ENCODE measurements around the gene LDOC1.
"Not testable (repeated sequence)": the region's sequence is repeated elsewhere in the genome, so short reads cannot be mapped to it uniquely, and the experiment has no call there.

LDOC1 gene

DNA sequence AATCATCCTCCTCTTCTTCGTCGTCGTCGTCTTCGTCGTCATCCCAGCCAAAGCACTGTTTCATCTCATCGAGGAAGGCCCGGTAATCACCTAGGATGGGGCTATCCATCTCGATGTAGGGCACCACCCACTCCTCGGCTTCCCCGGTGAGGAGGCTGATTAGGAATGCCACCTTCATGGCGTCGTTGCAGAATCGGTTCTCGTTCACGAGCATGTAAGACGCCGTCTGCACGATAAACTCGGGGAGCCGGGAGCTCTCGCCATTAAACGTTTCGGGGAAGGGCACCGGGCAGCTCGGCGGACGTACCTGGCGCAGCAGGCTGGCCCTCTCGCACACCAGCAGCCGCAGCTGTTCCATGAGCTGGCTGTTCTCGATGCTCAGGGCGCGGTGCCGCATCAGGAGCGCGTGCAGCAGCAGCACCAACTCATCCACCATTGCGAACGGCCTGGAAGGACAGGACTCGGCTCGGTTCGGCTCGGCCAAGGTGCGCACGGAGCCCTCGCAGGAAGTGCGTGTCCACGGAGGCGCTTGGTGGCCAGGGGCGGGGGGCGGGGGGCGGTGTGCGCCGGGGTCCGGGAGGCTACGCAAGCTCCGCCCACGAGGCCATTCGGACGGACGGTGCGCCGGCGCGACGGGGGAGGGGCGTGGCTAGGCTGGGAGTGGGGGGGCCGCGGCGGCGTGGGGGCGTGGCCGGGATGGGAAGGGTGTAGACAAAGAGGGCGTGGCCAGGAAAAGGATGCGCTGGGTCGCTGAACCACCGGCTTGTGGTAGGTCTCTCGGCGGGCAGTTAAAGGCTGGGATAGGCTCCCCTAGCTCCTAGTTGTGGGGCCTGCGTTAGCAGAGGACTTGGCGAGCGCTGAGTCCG lies at the start of gene LDOC1:
LDOC1 (minus strand) TSS at position 544 of the 866 bp plus-strand sequence; CDS start at position 436, 108 bp downstream.
- peak; percentile 72 for DNase-seq

DNA sequence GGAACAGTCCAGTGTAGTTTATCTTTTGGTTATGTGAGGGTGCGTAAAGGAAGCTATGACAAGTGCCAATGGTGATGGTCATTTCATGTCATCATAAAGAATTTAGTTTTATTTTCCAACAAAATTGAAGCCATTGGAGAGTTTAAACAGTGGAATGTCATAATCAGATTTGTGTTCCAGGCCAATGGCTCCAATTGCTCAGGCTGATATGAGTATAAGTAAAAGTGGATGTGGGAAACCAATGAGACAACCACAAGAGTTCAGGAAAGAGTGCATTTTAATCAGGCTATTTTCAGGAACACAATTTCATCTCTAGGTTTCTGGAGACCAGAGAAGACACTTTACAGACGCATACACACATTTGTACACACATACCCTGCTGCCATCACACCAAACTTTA lies 44.7 kb upstream of the LDOC1 start:
- DNase-seq: no peak

DNA sequence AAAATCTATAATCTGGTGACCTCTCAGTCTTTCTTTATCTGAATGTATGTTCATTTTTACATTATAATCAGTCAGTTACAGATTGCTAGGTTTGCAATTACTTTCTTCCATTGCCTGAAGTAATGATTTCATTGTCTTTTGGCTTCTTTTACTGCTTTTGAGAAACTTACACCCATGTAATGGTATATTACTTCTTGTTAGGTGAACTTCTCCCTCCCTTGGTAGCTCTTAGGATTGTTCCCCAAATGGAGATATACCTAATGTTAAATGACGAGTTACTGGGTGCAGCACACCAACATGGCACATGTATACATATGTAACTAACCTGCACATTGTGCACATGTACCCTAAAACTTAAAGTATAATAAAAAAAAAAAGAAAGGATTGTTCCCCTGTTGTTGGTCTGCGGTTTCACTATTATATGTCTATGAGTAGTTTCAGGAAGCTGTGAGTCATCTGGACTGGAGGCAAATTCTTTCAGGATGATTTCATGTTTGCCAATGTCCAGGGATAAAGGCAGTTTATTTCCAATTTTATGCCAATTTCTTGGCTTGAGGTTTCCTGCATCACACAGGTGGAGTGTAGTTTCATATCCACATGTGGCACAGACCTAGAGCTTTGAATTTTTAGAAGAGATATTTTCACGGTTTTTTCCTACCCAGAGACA lies 43.5 kb upstream of the LDOC1 start:
- DNase-seq: no peak

DNA sequence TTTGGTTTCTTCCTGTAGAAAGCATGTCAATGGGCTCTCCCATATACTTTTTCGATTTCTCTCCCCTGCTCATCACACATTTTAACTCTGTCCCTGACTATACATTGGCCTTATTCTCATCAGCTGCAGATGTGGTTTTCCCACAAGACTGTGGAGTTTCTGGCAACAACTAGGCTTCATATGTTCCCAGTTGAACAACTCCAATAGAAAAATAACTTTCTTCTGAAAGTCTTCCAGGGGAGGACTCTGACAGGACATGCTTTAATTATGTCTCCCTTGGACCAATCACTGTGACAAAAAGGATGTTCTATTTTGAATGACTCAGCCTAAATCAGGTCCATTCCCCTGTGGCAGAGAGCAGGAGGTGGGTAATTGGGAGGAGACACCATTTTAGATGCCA lies 37.3 kb upstream of the LDOC1 start:
- no peak for DNase-seq

DNA sequence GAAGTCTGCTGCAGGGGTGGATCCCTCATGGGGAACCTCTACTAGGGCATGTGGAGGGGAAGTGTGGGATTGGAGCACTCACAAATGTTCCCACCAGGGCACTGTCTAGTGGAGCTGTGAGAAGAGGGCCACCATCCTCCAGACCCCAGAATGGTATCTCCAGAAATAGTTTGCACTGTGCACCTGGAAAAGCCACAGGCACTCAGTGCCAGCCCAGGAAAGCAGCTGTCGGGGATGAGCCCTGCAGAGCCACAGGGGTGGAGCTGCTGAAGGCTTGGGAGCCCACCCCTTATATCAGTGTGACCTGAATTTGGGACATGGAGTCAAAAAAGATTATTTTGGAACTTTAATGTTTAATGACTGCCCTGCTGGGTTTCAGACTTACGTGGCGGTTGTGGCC lies 25.0 kb upstream of the LDOC1 start:
- DNase-seq: no peak

DNA sequence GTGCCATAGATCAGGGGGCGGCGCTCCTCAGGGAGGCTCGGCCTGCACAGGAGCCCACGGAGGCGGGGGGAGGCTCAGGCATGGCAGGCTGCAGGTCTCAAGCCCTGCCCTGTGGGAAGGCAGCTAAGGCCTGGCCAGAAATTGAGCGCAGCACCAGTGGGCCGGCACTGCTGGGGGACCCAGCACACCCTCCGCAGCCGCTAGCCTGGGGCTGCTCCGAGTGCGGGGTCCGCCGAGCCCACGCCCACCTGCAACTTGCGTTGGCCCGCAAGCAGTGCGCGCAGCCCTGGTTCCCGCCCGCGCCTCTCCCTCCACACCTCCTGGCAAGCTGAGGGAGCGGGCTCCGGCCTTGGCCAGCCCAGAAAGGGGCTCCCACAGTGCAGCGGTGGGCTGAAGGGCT lies 11.6 kb upstream of the LDOC1 start:
- DNase-seq: not testable (repeated sequence)

DNA sequence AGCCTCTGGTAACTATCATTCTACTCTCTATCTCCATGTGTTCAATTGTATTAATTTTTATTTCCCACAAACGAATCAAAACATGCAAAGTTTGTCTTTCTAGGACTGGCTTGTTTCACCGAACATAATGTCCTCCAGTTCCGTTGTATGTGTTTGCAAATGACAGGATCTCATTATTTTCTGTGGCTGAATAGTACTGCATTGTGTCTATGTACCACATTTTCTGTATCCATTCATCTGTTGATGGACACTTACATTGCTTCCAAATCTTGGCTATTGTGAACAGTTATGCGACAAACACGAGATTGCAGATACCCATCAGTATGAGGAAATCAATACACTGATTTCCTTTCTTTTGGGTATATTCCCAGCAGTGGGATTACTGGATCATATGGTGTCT lies 8.4 kb upstream of the LDOC1 start:
- DNase-seq: no peak

DNA sequence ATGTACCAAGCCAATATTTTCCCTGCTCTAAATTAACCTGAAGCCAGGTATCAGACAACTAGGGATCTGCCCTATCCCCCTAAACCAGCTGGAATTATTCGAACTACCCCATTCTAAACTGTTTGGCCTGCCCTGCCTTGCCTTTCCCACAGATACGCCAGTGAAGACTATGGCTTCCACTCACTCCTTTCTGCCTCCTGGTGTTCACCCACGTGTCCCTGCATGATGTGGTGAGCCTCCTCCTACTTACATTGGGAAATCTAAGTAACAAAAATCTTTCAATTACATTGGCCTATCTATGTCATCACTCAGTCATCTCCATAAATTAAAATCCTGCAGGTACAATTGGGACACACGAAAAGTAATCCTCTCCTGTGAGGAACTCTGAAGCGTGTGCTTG lies 6.1 kb upstream of the LDOC1 start:
- no peak for DNase-seq

DNA sequence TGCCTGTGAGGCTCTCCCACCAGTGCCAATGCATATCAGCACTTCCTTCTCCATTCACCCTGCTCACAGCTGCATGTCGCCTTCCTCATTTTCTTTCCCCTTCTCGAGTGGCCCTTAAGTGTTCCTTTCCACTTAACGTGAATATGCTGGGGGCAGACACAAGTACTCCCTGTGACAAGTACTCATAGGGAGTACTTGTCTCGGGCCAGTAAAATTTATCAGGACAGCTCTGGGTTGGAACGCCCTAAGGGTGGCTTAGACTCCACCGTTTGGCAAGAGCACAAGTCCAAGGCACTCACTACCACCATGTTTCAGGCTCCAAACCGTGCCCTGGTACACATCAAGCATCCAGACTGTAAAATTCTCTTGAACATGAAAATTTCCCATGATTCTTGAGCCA lies 3.9 kb upstream of the LDOC1 start:
- DNase-seq: no peak

DNA sequence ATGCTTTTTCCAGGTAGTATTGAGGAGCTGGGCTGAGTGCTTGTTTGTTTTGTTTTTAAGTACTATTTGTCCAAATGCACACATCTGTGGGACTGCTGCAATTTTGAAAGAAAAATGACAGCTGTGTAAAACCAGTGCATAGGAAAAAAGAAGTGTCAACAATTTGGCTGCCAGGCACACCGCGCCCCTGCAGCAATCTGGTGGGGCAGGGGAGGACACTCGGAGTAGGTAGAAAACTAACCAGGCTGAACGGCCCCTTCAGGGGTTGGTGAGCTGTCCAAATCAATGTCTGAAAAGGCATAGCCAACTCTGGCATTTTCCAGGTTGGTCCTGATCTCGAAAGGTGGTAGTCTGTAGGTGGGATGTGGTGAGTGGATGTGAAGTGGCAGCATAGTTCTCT lies 1.1 kb downstream of the LDOC1 start:
- DNase-seq: no peak

DNA sequence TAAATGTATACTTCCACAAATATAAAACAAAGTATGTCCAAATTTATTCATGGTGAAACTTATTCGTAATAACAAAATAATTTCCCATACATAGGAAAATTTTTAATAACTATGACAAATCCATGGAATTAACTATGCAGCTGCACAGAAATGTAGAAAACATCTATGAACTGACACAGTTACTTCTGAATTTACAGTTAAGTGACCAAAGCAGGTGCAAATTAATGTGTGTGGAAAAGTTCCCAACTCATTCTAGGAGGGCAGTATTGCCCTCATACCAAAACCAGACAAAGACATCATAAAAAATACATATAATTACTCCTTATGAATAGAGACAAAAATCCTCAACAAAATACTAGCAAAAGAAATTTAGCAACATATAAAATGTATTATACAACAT lies 12.5 kb downstream of the LDOC1 start:
- no peak for DNase-seq

DNA sequence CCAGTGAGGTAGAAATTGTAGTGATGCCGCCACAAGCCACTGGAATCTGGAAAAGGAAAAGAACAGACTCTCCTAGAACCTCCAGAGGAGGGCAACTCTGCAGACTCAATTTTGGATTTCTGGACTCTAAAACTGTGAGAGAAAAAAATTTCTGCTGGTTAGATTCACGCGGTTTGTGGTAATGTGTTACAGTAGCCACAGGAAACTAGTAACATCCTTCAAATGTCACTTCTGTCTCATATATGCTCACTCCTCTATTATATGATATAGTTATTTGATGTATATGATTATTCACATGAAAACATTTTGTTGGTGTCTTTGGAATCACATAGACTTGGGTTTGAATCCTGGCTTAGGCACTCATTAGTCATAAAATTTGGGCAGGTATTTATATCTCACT lies 18.8 kb downstream of the LDOC1 start:
- no peak for DNase-seq

DNA sequence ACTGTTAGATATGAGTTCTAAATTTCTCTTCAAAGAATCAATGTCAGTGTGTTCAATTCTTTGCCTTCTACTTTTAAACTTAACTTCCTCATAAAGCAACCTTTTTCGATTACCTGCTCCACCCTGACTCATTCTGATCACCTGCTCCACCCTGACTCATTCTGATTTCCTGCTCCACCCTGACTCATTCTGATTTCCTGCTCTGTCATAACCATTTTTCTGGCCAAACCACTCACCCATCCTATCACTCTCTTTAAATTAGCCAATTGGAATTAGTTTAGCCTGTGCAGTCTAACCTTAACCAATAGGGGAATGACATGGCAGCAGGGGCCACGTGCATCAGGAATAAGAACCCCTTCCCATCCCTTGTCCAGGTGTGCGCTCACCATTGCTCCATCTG lies 21.7 kb downstream of the LDOC1 start:
- DNase-seq: not testable (repeated sequence)

DNA sequence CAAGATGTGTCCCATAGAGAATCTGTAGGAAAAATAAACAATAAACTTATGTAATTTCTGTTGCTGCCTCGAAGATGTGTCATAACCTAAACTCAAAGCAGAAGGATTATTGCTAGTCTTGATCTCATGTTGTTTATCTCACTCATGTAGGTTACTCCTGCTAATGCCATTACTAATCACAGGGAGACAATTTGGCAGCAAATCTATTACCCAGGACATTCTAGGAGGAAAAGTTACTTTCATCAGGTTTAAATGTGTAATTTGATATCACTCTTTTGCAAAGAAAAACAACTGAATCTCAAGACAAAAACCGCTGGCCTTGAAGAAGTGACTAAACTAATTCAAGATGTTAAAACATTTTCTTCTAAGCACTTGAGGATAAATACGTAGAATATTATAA lies 34.0 kb downstream of the LDOC1 start:
- no peak for DNase-seq

DNA sequence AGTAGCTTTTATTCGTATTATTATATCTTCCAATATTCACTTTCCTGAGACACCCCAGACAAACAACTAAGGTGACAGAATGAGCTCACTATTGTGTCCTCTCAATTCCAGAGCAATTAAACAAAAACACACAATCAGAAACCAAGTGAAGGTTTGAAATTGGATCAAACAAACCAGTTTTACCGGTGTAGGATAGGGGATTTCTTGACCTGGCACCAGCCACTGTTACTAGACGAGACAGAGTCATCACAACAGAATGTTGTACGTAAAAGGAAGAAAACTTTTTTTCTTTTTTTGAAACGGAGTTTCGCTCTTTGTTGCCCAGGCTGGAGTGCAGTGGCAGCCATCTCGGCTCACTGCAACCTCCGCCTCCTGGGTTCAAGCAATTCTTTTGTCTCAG lies 43.7 kb downstream of the LDOC1 start:
- no peak for DNase-seq

DNA sequence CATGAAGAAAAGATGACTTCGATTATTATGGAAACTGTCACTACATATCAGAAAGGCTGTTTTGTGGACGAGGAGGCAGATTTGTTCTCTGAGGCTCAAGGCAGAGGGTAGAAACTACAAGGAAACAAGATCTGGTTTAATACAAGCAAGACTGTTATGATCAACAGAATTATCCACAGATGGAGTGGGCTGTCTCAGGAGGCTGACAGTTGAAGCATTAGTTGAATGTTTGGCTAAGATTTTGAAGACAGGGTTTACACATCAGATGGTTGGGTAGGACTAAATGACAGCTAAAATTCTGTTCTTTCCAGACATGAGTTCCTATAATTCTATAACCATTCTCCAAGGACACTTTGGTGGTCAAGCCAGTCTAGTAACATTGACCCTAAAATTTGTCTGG lies 49.8 kb downstream of the LDOC1 start:
- no peak for DNase-seq

All from stimulated activated CD4-positive, alpha-beta T cell treated with anti-CD3 and anti-CD28 coated beads, Interleukin-1b, Interleukin-23, amount 100 ng/mL, for 48 hours (primary cell).